OCI-LY7 (cell line): ENCODE data around the gene ZMYND15.

ENCODE experiments used
- EZH2phosphoT487 ChIP-seq: fragments of 200-600 bp; sonication (generic); IDR thresholded peaks from 2 replicates; pipeline ENCODE4 v1.6.1; 2018; ENCODE audit warnings: low read depth, borderline replicate concordance, mild to moderate bottlenecking, mixed run types, antibody characterized with exemption, low read length, moderate library complexity, mixed read lengths
- TF ChIP-seq, protein P1 (sequence below): fragments of 200-600 bp; sonication (generic); conservative IDR thresholded peaks from 2 replicates; pipeline ENCODE4 v1.5.1; 2014; ENCODE audit warnings: mild to moderate bottlenecking, antibody characterized with exemption, low read length, moderate library complexity, mixed read lengths

GRCh38 chr17:4708436-4708835 lies 31.2 kb upstream of the ZMYND15 start:
- TF ChIP-seq, protein P1, sequence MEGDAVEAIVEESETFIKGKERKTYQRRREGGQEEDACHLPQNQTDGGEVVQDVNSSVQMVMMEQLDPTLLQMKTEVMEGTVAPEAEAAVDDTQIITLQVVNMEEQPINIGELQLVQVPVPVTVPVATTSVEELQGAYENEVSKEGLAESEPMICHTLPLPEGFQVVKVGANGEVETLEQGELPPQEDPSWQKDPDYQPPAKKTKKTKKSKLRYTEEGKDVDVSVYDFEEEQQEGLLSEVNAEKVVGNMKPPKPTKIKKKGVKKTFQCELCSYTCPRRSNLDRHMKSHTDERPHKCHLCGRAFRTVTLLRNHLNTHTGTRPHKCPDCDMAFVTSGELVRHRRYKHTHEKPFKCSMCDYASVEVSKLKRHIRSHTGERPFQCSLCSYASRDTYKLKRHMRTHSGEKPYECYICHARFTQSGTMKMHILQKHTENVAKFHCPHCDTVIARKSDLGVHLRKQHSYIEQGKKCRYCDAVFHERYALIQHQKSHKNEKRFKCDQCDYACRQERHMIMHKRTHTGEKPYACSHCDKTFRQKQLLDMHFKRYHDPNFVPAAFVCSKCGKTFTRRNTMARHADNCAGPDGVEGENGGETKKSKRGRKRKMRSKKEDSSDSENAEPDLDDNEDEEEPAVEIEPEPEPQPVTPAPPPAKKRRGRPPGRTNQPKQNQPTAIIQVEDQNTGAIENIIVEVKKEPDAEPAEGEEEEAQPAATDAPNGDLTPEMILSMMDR = no peak
- no peak for TF ChIP-seq EZH2phosphoT487
